ENCODE measurements around the gene SLC38A10. TPM values are rescaled to one million over a fixed set of nuclear protein-coding genes. Genes with fewer than 3 reads are reported as not detected.

SLC38A10 gene
- total and polyA plus RNA-seq, 4 experiments from 2014 or later: 49.0 to 113 (median 90.7) TPM

DNA sequence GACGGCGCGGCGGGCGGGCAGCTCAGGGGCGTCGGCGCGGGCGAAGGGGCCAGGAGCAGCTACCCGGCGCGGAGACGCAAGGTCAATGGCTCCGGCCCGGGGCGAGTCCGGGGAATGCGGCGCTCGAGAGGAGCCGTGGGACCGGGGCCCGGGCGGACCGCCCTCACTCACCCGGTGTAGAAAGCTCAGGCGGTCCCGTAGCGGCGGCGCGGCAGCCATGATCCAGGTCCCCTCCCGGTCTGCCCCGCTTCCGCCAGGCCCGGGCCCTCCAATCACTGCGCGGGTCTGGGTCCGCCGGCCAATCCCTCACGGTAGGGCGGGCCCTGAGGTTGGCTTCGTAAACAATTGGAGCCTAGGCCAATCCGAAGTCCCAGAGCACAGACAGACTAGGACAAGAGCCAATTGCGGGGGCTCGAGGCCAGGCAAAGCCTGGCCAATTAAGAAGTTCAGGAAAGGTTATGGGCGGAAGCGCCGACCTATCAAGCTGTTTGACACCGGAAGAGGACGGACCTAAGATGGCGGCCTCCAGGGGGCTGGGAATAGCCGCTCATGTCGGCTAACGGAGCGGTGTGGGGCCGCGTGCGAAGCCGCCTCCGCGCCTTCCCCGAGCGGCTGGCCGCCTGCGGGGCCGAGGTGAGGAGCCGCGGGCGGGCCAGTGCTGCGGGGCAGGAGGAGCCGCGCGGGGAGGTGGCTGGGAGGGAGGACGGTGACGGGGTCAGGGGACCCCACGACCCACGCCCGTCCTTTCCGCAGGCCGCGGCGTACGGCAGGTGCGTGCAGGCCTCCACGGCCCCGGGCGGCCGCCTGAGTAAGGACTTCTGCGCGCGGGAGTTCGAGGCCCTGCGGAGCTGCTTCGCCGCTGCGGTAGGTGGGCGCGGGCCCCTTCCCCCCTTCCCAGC, 56.0 kb downstream of the SLC38A10 start, which contains the start of the genes NDUFAF8 and TEPSIN:
Gene NDUFAF8, plus strand, starts transcription at position 504 of the 899 bp plus-strand sequence. Its CDS starts 46 bp downstream, at position 550.
Gene TEPSIN, minus strand, starts transcription at position 241 of the 899 bp plus-strand sequence. Its CDS starts 22 bp downstream, at position 219.
- H3K27me3 Mint-ChIP-seq: no peaks in the 10 kb centered on the region
- no peaks in the 10 kb centered on the region for H3K9me3 Mint-ChIP-seq
- Histone ChIP-seq H3K27ac (ENCODE audit: low read depth, low read length) (peak within 1 kb of the TSS; percentile 80), H3K36me3 (ENCODE audit: insufficient read depth, low read length) (no peaks in the 10 kb centered on the region), H3K27me3 (ENCODE audit: insufficient read depth, low read length) (no peaks in the 10 kb centered on the region), H3K4me3 (ENCODE audit: low read length in 2 of 2) (peak within 1 kb of the TSS; percentile 76 to 89), H3K4me1 (ENCODE audit: insufficient read depth, low read length) (peaks cover 37% of the 10 kb centered on the region), H3K9me3 (ENCODE audit: control insufficient read depth in 1 of 2, low read length in 2 of 2) (no peaks in the 10 kb centered on the region)
- H3K4me3 Mint-ChIP-seq: peak within 1 kb of the TSS; percentile 91 to 96 (median 94)
- ChIA-PET POLR2A (ENCODE audit: partially characterized antibody) (interaction anchor here (0.6 to 2.7 kb wide), 21 partner anchors 9 to 1138 kb away, joined by 3 to 48 read pairs (median 4); partner anchors contain the start of genes BAIAP2, CEP131, FAAP100 and GAA), CTCF (ENCODE audit: partially characterized antibody) (interaction anchor here (1.0 to 2.1 kb wide), 4 partner anchors 14 to 96 kb away, joined by 3 to 7 read pairs (median 6); partner anchors contain the start of gene CEP131)
- intact Hi-C loops (cut with micrococcal nuclease): loop anchor here (1.0 to 5.0 kb wide), 3 partner anchors 16 to 273 kb away; partner anchors contain the start of genes ACTG1 and SLC38A10
- peaks cover 13 to 42% (median 34%) of the 10 kb centered on the region in 4 donors for H3K4me1 Mint-ChIP-seq
- peak within 1 kb of the TSS; percentile 86 to 95 (median 92) for H3K27ac Mint-ChIP-seq
- peak; percentile 95 to 99 (median 98) for DNase-seq
- peaks cover 0 to 12% of the 10 kb centered on the region in 2 donors for H3K36me3 Mint-ChIP-seq

- H3K9me3 Mint-ChIP-seq: no peaks in the 10 kb centered on the region
- intact Hi-C loops (cut with micrococcal nuclease): loop anchor here (5.0 kb wide), 1 partner anchor 59 kb away; the partner anchor contains the start of gene SLC38A10
These were observed 56.7 kb downstream of the SLC38A10 start for GRCh38 chr17:81238490-81238814.

GRCh38 chr17:81237591-81238489, 57.3 kb downstream of the SLC38A10 start:
- peaks cover 0 to 14% of the 10 kb centered on the region in 2 donors for H3K36me3 Mint-ChIP-seq
- H3K27me3 Mint-ChIP-seq: no peaks in the 10 kb centered on the region
- ChIA-PET POLR2A (ENCODE audit: partially characterized antibody) (interaction anchor here (0.6 to 2.7 kb wide), 10 partner anchors 11 to 314 kb away, joined by 3 to 48 read pairs (median 8); partner anchors contain the start of genes CEP131, FAAP100 and SLC38A10), CTCF (ENCODE audit: partially characterized antibody) (interaction anchor here (1.0 to 2.1 kb wide), 3 partner anchors 15 to 59 kb away, joined by 3 to 7 read pairs (median 6); partner anchors contain the start of gene CEP131)
- H3K9me3 ChIP-seq (ENCODE audit: control insufficient read depth in 1 of 2, low read length in 2 of 2): no peaks in the 10 kb centered on the region
- peaks cover 13 to 42% (median 34%) of the 10 kb centered on the region in 4 donors for H3K4me1 Mint-ChIP-seq
- peak overlapping the region; percentile 80 for H3K27ac ChIP-seq (ENCODE audit: low read depth, low read length)
- H3K27me3 ChIP-seq (ENCODE audit: insufficient read depth, low read length): no peaks in the 10 kb centered on the region
- H3K4me3 ChIP-seq (ENCODE audit: low read length in 2 of 2): peak overlapping the region; percentile 76 to 89
- H3K9me3 Mint-ChIP-seq: no peaks in the 10 kb centered on the region
- peaks cover 7% of the 10 kb centered on the region for H3K36me3 ChIP-seq (ENCODE audit: insufficient read depth, low read length)
- peak overlapping the region; percentile 38 to 69 (median 46) for H3K27ac Mint-ChIP-seq
- peaks cover 37% of the 10 kb centered on the region for H3K4me1 ChIP-seq (ENCODE audit: insufficient read depth, low read length)
- intact Hi-C loops (cut with micrococcal nuclease): loop anchor here (5.0 kb wide), 1 partner anchor 59 kb away; the partner anchor contains the start of gene SLC38A10
- DNase-seq: peak in 1 of 5 donors; percentile 35
- H3K4me3 Mint-ChIP-seq: peak overlapping the region; percentile 77 to 95 (median 91)

More at GRCh38 chr17:81238490-81238814, 56.7 kb downstream of the SLC38A10 start:
- H3K36me3 Mint-ChIP-seq: peaks cover 0 to 12% of the 10 kb centered on the region in 2 donors
- POLR2A ChIA-PET (ENCODE audit: partially characterized antibody): interaction anchor here (0.6 to 2.7 kb wide), 17 partner anchors 12 to 1137 kb away, joined by 3 to 48 read pairs (median 4); partner anchors contain the start of genes CEP131, FAAP100, GAA and SLC38A10
- H3K27ac ChIP-seq (ENCODE audit: low read depth, low read length): peak overlapping the region; percentile 80
- H3K4me1 ChIP-seq (ENCODE audit: insufficient read depth, low read length): peaks cover 37% of the 10 kb centered on the region
- CTCF ChIA-PET (ENCODE audit: partially characterized antibody): interaction anchor here (1.0 to 2.1 kb wide), 4 partner anchors 14 to 95 kb away, joined by 3 to 7 read pairs (median 6); partner anchors contain the start of gene CEP131
- no peaks in the 10 kb centered on the region for H3K9me3 ChIP-seq (ENCODE audit: control insufficient read depth in 1 of 2, low read length in 2 of 2)
- H3K27ac Mint-ChIP-seq: peak overlapping the region in 1 of 7 donors; percentile 46
- DNase-seq: peak in 1 of 5 donors; percentile 38
- H3K4me3 ChIP-seq (ENCODE audit: low read length in 2 of 2): peak overlapping the region; percentile 76 to 89
- H3K36me3 ChIP-seq (ENCODE audit: insufficient read depth, low read length): peaks cover 2% of the 10 kb centered on the region
- H3K27me3 ChIP-seq (ENCODE audit: insufficient read depth, low read length): no peaks in the 10 kb centered on the region
- H3K27me3 Mint-ChIP-seq: no peaks in the 10 kb centered on the region
- H3K4me3 Mint-ChIP-seq: peak overlapping the region; percentile 77 to 95 (median 91)
- H3K4me1 Mint-ChIP-seq: peaks cover 13 to 42% (median 34%) of the 10 kb centered on the region in 4 donors

DNA sequence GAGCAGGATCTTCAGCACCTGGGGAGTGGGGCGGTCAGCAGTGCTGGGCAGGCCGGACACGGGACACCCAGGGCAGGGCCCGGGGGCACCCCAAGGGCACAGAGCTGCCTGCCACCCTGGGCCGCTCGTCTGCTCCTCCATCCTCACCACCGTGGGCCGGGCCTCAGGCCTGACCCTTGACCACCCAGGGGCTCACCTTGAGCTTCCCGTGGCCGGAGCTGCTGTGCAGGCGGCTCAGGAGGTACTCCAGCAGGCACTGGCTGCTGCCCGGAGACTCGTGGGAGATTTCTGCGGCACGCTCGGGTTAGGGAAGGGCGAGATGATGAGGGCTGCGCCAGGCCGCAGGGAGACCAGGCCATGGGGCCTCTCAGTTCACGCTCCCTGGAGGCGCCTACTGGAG, 58.3 kb downstream of the SLC38A10 start:
- ChIA-PET CTCF (ENCODE audit: partially characterized antibody) (no interaction called here), POLR2A (ENCODE audit: partially characterized antibody) (interaction anchor here (1.0 kb wide), 1 partner anchor 782 kb away, joined by 3 read pairs; no protein-coding TSS in a partner anchor)
- no peak for DNase-seq
- H3K9me3 ChIP-seq (ENCODE audit: control insufficient read depth in 1 of 2, low read length in 2 of 2): no peaks in the 10 kb centered on the region
- H3K36me3 ChIP-seq (ENCODE audit: insufficient read depth, low read length): peaks cover 17% of the 10 kb centered on the region
- Mint-ChIP-seq H3K4me1 (peaks cover 11 to 40% (median 32%) of the 10 kb centered on the region in 4 donors), H3K9me3 (no peaks in the 10 kb centered on the region), H3K36me3 (peaks cover 0 to 14% of the 10 kb centered on the region in 2 donors), H3K27me3 (no peaks in the 10 kb centered on the region), H3K4me3 (peak overlapping the region in 2 of 8 donors; percentile 66 to 77), H3K27ac (peak overlapping the region in 1 of 7 donors; percentile 73)
- no peaks in the 10 kb centered on the region for H3K27me3 ChIP-seq (ENCODE audit: insufficient read depth, low read length)
- H3K4me1 ChIP-seq (ENCODE audit: insufficient read depth, low read length): peaks cover 37% of the 10 kb centered on the region
- no peak overlapping the region for H3K4me3 ChIP-seq (ENCODE audit: low read length in 2 of 2)
- intact Hi-C loops (cut with micrococcal nuclease): loop anchor here (5.0 kb wide), 1 partner anchor 61 kb away; the partner anchor contains the start of gene SLC38A10
- H3K27ac ChIP-seq (ENCODE audit: low read depth, low read length): no peak overlapping the region

DNA sequence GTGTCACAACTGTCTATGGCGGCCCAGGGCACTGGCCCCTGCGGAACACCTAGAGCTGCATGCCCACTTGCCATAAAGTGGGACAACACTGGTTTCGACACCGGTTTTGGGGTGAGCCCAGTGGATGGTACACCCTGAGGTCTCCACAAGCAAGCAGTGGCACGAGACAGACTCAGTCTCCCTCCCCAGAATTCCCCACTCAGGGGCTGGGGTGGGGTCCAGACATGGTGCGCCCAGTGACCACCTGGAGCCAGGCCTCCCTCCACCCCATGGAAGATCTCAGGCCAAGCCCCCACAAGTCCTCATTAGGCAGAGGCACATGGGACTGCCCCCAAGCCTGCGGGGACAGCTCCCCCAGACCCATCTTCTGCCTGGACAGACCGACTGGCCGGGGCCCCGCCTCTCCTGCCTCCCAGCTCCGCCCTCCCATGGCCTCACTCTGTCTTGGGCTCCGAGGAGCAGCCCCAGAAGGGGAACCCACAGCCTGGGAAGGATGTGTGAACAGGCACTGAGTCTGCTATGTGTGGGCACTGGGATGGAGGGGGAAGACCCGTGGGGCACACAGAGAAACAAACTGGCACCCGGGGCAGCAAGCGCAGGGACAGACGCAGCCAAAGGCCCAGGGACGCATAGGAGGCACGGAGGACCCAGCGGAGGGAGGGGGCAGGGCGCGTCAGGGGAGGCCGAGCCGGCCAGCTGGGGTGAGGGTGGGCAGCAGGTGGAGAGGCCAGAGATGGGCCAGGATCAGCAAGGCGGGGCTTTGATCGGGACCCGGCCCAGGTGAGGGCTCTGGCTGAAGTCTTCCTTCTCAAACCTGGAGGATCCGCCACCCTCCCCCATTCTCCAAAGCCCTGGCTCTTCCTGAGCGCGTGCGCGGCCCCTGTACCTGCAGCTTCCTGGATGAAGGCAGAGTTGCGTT, 59.0 kb downstream of the SLC38A10 start:
- ChIA-PET CTCF (ENCODE audit: partially characterized antibody) (no interaction called here), POLR2A (ENCODE audit: partially characterized antibody) (interaction anchor here (0.5 to 1.0 kb wide), 3 partner anchors 11 to 782 kb away, joined by 3 read pairs; no protein-coding TSS in a partner anchor)
- peak overlapping the region in 3 of 8 donors; percentile 12 to 69 (median 43) for H3K4me3 Mint-ChIP-seq
- Histone ChIP-seq H3K4me1 (ENCODE audit: insufficient read depth, low read length) (peaks cover 37% of the 10 kb centered on the region), H3K4me3 (ENCODE audit: low read length in 2 of 2) (no peak overlapping the region), H3K27me3 (ENCODE audit: insufficient read depth, low read length) (no peaks in the 10 kb centered on the region), H3K9me3 (ENCODE audit: control insufficient read depth in 1 of 2, low read length in 2 of 2) (no peaks in the 10 kb centered on the region), H3K27ac (ENCODE audit: low read depth, low read length) (no peak overlapping the region), H3K36me3 (ENCODE audit: insufficient read depth, low read length) (peaks cover 20% of the 10 kb centered on the region)
- H3K36me3 Mint-ChIP-seq: peaks cover 1 to 15% of the 10 kb centered on the region in 2 donors
- no peaks in the 10 kb centered on the region for H3K27me3 Mint-ChIP-seq
- intact Hi-C loops (cut with micrococcal nuclease): loop anchor here (5.0 kb wide), 1 partner anchor 61 kb away; the partner anchor contains the start of gene SLC38A10
- peak in 1 of 5 donors; percentile 32 for DNase-seq
- no peak overlapping the region for H3K27ac Mint-ChIP-seq
- peaks cover 11 to 37% (median 30%) of the 10 kb centered on the region in 4 donors for H3K4me1 Mint-ChIP-seq
- no peaks in the 10 kb centered on the region for H3K9me3 Mint-ChIP-seq
